Endometrium (tissue), 2 donors: ENCODE data around the gene SMIM20.
"Not testable (repeated sequence)": the region's sequence is repeated elsewhere in the genome, so short reads cannot be mapped to it uniquely, and the experiment has no call there.

Experiments
- FAIRE-seq: peaks from 2 replicates; lab custom pipeline; 2012; peaks lifted over from hg19 to GRCh38; lab: Jason Lieb, UNC
- donor health status: control.
- donor health status: control.

The SMIM20 gene

GRCh38 chr4:25890571-25891485 lies 23.2 kb upstream of the SMIM20 start:
- no peak for FAIRE-seq

- FAIRE-seq, result no peak
Observed at GRCh38 chr4:25892796-25893195, 21.2 kb upstream of the SMIM20 start.

GRCh38 chr4:25896776-25897539 lies 17.1 kb upstream of the SMIM20 start:
- FAIRE-seq, result no peak

GRCh38 chr4:25900310-25900709 lies 13.7 kb upstream of the SMIM20 start:
- no peak for FAIRE-seq

- FAIRE-seq, result no peak
Observed at GRCh38 chr4:25901030-25901430, 13.0 kb upstream of the SMIM20 start.

- no peak for FAIRE-seq
Observed at GRCh38 chr4:25903900-25904747, 9.9 kb upstream of the SMIM20 start.

GRCh38 chr4:25904748-25905082 lies 9.3 kb upstream of the SMIM20 start:
- no peak for FAIRE-seq

GRCh38 chr4:25905371-25905770 lies 8.6 kb upstream of the SMIM20 start:
- FAIRE-seq, result no peak

GRCh38 chr4:25906113-25906512 lies 7.9 kb upstream of the SMIM20 start:
- FAIRE-seq, result not testable (repeated sequence)

GRCh38 chr4:25908491-25908901 lies 5.5 kb upstream of the SMIM20 start:
- no peak for FAIRE-seq

- FAIRE-seq, result no peak
Observed at GRCh38 chr4:25911356-25911755, 2.7 kb upstream of the SMIM20 start.

GRCh38 chr4:25913056-25913850 lies 767 bp upstream of the SMIM20 start:
- no peak for FAIRE-seq

GRCh38 chr4:25914670-25915352 lies 791 bp downstream of the SMIM20 start:
- no peak for FAIRE-seq

GRCh38 chr4:25915353-25915705 lies 1.3 kb downstream of the SMIM20 start:
- no peak for FAIRE-seq

- FAIRE-seq, result no peak
Observed at GRCh38 chr4:25916870-25917269, 2.9 kb downstream of the SMIM20 start.

- no peak for FAIRE-seq
Observed at GRCh38 chr4:25919676-25920075, 5.7 kb downstream of the SMIM20 start.

- no peak for FAIRE-seq
Observed at GRCh38 chr4:25921922-25922321, 7.9 kb downstream of the SMIM20 start.

GRCh38 chr4:25922812-25923369 lies 8.9 kb downstream of the SMIM20 start:
- no peak for FAIRE-seq

GRCh38 chr4:25923745-25924144 lies 9.7 kb downstream of the SMIM20 start:
- no peak for FAIRE-seq

GRCh38 chr4:25925486-25926201 lies 11.6 kb downstream of the SMIM20 start:
- no peak for FAIRE-seq
